Measurements from ENCODE around the gene EDN1. TPM values are rescaled to one million over a fixed set of nuclear protein-coding genes. Genes with fewer than 3 reads are reported as not detected.

Gene EDN1
- total RNA-seq: 0.15 and 0.17 TPM in 2 replicates

GRCh38 chr6:12289933-12290820, at the start of gene EDN1:
Gene EDN1 (plus strand): TSS chr6:12290361. CDS start chr6:12290630, 269 bp downstream.

Measured in bronchus fibroblast of lung (primary cell).